Inflammatory macrophage treated with lipopolysaccharide for 4 hours (primary cell): ENCODE data around the gene TMEM238L.

ENCODE experiments used
- DNase-seq: peaks from one replicate; pipeline ENCODE4 v3.0.0-alpha.2; 2020

The TMEM238L gene

GRCh38 chr17:10772425-10773380, 31.2 kb downstream of the TMEM238L start:
- peak; percentile 71 for DNase-seq

- DNase-seq = no peak
Measured at GRCh38 chr17:10771148-10771547, 32.8 kb downstream of the TMEM238L start.

- no peak for DNase-seq
Measured at GRCh38 chr17:10769840-10770239, 34.1 kb downstream of the TMEM238L start.

- no peak for DNase-seq
Measured at GRCh38 chr17:10768750-10769251, 35.1 kb downstream of the TMEM238L start.

- no peak for DNase-seq
Measured at GRCh38 chr17:10767232-10767631, 36.7 kb downstream of the TMEM238L start.

- no peak for DNase-seq
Measured at GRCh38 chr17:10762037-10762436, 41.9 kb downstream of the TMEM238L start.

GRCh38 chr17:10761281-10761680, 42.6 kb downstream of the TMEM238L start:
- no peak for DNase-seq

- no peak for DNase-seq
Measured at GRCh38 chr17:10758062-10758461, 45.8 kb downstream of the TMEM238L start.

GRCh38 chr17:10757647-10758046, 46.3 kb downstream of the TMEM238L start:
- DNase-seq = no peak

GRCh38 chr17:10757067-10757466, 46.8 kb downstream of the TMEM238L start:
- DNase-seq = no peak

- no peak for DNase-seq
Measured at GRCh38 chr17:10756619-10757018, 47.3 kb downstream of the TMEM238L start.

GRCh38 chr17:10756185-10756584, 47.7 kb downstream of the TMEM238L start:
- no peak for DNase-seq

GRCh38 chr17:10755592-10756127, 48.2 kb downstream of the TMEM238L start:
- no peak for DNase-seq

- no peak for DNase-seq
Measured at GRCh38 chr17:10754861-10755591, 48.9 kb downstream of the TMEM238L start.

GRCh38 chr17:10754109-10754508, 49.8 kb downstream of the TMEM238L start:
- DNase-seq = peak; percentile 12

GRCh38 chr17:10752696-10753095, 51.2 kb downstream of the TMEM238L start:
- no peak for DNase-seq

GRCh38 chr17:10751563-10751962, 52.3 kb downstream of the TMEM238L start:
- DNase-seq = no peak

GRCh38 chr17:10750210-10750609, 53.7 kb downstream of the TMEM238L start:
- no peak for DNase-seq

- DNase-seq = no peak
Measured at GRCh38 chr17:10748531-10749181, 55.2 kb downstream of the TMEM238L start.

- no peak for DNase-seq
Measured at GRCh38 chr17:10745231-10745630, 58.7 kb downstream of the TMEM238L start.
